ENCODE data around the gene MVP. TPM values are rescaled to one million over a fixed set of nuclear protein-coding genes. Genes with fewer than 3 reads are reported as not detected.
"Not testable (repeated sequence)": the region's sequence is repeated elsewhere in the genome, so short reads cannot be mapped to it uniquely, and the experiment has no call there.

MVP gene
- total and polyA plus RNA-seq, 9 donors = 14.5 to 30.0 (median 19.6) TPM

DNA sequence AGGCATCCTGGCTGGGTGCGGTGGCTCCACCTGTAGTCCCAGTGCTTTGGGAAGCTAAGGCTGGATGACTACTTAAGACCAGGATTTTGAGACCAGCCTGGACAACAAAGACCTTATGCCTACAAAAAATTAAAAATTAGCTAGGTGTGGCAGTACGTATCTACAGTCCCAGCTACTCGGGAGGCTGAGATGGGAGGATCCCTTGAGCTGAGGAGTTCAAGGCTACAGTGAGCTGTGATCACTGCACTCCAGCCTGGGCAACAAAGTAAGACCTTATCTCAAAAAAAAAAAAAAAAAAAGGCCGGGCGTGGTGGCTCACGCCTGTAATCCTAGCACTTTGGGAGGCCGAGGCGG, 6.1 kb downstream of the MVP start:
- H3K4me3 ChIP-seq (ENCODE audit: low read length) = no peak overlapping the region
- DNase-seq = no peak
- peaks cover 5% of the 10 kb centered on the region for H3K36me3 ChIP-seq (ENCODE audit: control insufficient read depth, insufficient read depth, low read length)
- 74% methylated on average over 3 of the region's 8 CpGs for WGBS (ENCODE audit: insufficient coverage)
- H3K27me3 ChIP-seq (ENCODE audit: control insufficient read depth, insufficient read depth, low read length) = no peaks in the 10 kb centered on the region
- no peaks in the 10 kb centered on the region for H3K9me3 ChIP-seq (replicated peaks; ENCODE audit: control insufficient read depth, low read depth, low read length)
- H3K4me1 ChIP-seq (ENCODE audit: control insufficient read depth, insufficient read depth, low read length) = peaks cover 36% of the 10 kb centered on the region
- H3K27ac ChIP-seq (ENCODE audit: low read length) = no peak overlapping the region

DNA sequence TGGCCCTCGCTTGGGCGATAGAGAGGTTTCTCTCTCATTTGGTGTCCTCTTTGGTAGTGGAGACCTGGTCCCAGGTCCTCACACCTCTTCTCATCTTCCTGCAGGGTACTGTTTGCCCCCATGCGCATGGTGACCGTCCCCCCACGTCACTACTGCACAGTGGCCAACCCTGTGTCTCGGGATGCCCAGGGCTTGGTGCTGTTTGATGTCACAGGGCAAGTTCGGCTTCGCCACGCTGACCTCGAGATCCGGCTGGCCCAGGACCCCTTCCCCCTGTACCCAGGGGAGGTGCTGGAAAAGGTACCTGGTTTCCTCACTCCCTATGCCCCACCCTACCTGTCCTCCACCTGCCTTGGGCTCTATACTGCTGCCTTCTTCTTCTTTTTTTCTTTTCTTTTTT, 10.5 kb downstream of the MVP start:
- no peak for DNase-seq
- H3K27me3 ChIP-seq (ENCODE audit: control insufficient read depth, insufficient read depth, low read length) = no peaks in the 10 kb centered on the region
- 86% methylated on average over 9 of the region's 11 CpGs for WGBS (ENCODE audit: insufficient coverage)
- H3K4me1 ChIP-seq (ENCODE audit: control insufficient read depth, insufficient read depth, low read length) = peaks cover 6% of the 10 kb centered on the region
- no peak overlapping the region for H3K27ac ChIP-seq (ENCODE audit: low read length)
- peaks cover 14% of the 10 kb centered on the region for H3K36me3 ChIP-seq (ENCODE audit: control insufficient read depth, insufficient read depth, low read length)
- H3K9me3 ChIP-seq (replicated peaks; ENCODE audit: control insufficient read depth, low read depth, low read length) = no peaks in the 10 kb centered on the region
- H3K4me3 ChIP-seq (ENCODE audit: low read length) = no peak overlapping the region

DNA sequence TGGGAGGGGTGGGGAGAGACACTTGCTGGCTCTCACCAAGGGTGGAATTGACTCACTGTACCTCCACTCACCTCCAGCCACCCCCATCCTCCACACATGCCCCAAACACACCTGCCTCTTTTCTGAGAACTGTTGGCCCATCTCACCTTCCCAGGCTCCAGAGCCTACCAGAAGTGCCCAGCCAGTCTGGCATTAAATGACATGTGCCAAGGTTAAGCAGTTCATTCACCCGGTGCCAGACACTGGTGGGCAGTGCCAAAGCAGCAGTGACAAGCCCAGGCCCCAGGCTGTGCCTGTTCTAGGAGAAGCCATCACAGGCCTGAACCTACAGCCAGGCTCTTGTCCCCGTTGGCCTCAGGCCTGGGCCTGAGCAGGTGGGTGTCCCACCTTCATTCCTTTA, 11.2 kb downstream of the MVP start:
- WGBS (ENCODE audit: insufficient coverage) = 63% methylated on average over 1 of the region's 2 CpGs
- Histone ChIP-seq H3K36me3 (ENCODE audit: control insufficient read depth, insufficient read depth, low read length) (peaks cover 15% of the 10 kb centered on the region), H3K27me3 (ENCODE audit: control insufficient read depth, insufficient read depth, low read length) (no peaks in the 10 kb centered on the region), H3K4me1 (ENCODE audit: control insufficient read depth, insufficient read depth, low read length) (no peaks in the 10 kb centered on the region), H3K27ac (ENCODE audit: low read length) (no peak overlapping the region), H3K4me3 (ENCODE audit: low read length) (no peak overlapping the region), H3K9me3 (replicated peaks; ENCODE audit: control insufficient read depth, low read depth, low read length) (no peaks in the 10 kb centered on the region)
- DNase-seq = no peak

DNA sequence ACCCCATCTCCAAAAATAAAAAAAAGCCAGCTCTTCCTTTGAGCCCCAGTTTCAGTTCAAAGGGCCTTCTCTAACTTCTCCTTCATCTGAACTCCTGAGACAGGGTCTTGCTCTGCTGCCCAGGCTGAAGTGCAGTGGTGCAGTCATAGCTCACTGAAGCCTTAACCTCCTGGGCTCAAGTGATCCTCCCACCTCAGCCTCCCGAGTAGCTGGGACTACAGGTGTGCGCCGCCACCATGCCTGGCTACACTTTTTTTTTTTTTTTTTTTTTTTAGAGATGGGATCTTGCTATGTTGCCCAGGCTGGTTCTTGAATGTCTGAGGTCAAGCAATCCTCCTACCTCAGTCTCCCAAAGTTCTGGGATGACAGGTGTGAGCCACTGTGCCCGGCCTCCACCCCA, 13.0 kb downstream of the MVP start:
- DNase-seq; H3K4me3 ChIP-seq (ENCODE audit: low read length); H3K4me1 ChIP-seq (ENCODE audit: control insufficient read depth, insufficient read depth, low read length); H3K27me3 ChIP-seq (ENCODE audit: control insufficient read depth, insufficient read depth, low read length); H3K9me3 ChIP-seq (replicated peaks; ENCODE audit: control insufficient read depth, low read depth, low read length); H3K27ac ChIP-seq (ENCODE audit: low read length): not testable (repeated sequence)
- H3K36me3 ChIP-seq (ENCODE audit: control insufficient read depth, insufficient read depth, low read length) = peaks cover 21% of the 10 kb centered on the region
- no CpG with 5 or more reads among the region's 4 CpGs for WGBS (ENCODE audit: insufficient coverage)

DNA sequence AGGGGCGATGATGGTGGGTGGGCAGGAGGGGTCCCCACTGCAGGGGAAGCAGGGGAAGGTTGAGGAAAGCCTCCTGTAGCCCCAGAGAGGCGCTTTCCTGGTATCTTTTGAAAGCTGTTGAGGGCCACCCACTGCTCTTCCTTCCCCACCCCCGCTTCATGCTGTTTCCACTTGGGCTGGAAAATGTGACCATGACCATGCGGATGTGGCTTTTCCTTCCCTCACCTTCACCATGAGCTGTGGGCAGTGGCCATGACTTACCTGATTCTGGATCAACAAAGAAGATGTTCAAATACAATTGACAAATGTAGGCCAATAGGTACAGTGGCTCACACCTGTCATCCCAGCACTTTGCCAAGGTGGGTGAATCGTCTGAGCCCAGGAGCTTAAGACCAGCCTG, 13.8 kb downstream of the MVP start:
- Histone ChIP-seq H3K27me3 (ENCODE audit: control insufficient read depth, insufficient read depth, low read length) (no peaks in the 10 kb centered on the region), H3K4me3 (ENCODE audit: low read length) (no peak overlapping the region), H3K4me1 (ENCODE audit: control insufficient read depth, insufficient read depth, low read length) (no peaks in the 10 kb centered on the region), H3K9me3 (replicated peaks; ENCODE audit: control insufficient read depth, low read depth, low read length) (no peaks in the 10 kb centered on the region), H3K27ac (ENCODE audit: low read length) (no peak overlapping the region), H3K36me3 (ENCODE audit: control insufficient read depth, insufficient read depth, low read length) (peaks cover 21% of the 10 kb centered on the region)
- WGBS (ENCODE audit: insufficient coverage) = 75% methylated on average over 5 of the region's 5 CpGs
- DNase-seq = no peak

DNA sequence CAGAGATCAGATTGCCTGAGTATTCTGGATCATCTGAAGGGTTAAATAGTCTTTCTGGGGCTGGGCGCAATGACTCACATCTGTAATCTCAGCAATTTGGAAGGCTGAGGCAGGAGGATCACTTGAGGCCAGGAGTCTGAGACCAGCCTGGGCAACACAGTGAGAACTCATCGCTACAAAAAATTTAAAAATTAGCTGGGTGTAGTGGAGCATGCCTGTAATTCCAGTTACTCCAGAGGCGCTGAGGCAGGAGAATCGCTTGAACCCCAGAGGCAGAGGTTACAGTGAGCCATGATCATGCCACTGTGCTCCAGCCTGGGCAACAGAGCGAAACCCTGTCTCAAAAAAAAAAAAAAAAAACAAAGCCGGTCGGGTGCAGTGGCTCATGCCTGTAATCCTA, 15.7 kb downstream of the MVP start:
- Histone ChIP-seq H3K36me3 (ENCODE audit: control insufficient read depth, insufficient read depth, low read length) (peaks cover 21% of the 10 kb centered on the region), H3K27ac (ENCODE audit: low read length) (no peak overlapping the region), H3K4me1 (ENCODE audit: control insufficient read depth, insufficient read depth, low read length) (no peaks in the 10 kb centered on the region), H3K4me3 (ENCODE audit: low read length) (no peak overlapping the region), H3K27me3 (ENCODE audit: control insufficient read depth, insufficient read depth, low read length) (no peaks in the 10 kb centered on the region), H3K9me3 (replicated peaks; ENCODE audit: control insufficient read depth, low read depth, low read length) (no peaks in the 10 kb centered on the region)
- 68% methylated on average over 3 of the region's 7 CpGs for WGBS (ENCODE audit: insufficient coverage)
- no peak for DNase-seq

DNA sequence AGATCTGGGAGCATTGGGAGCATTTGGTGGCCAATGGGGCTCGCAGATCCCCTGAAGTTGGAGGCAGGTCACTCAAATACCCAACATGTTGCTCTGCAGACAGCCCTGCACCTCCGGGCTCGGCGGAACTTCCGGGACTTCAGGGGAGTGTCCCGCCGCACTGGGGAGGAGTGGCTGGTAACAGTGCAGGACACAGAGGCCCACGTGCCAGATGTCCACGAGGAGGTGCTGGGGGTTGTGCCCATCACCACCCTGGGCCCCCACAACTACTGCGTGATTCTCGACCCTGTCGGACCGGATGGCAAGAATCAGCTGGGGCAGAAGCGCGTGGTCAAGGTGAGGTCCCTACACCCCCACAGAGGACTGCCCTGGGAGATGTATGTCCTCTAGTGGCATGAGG, 16.4 kb downstream of the MVP start:
- no peaks in the 10 kb centered on the region for H3K9me3 ChIP-seq (replicated peaks; ENCODE audit: control insufficient read depth, low read depth, low read length)
- H3K4me1 ChIP-seq (ENCODE audit: control insufficient read depth, insufficient read depth, low read length) = no peaks in the 10 kb centered on the region
- DNase-seq = no peak
- H3K27ac ChIP-seq (ENCODE audit: low read length) = no peak overlapping the region
- H3K27me3 ChIP-seq (ENCODE audit: control insufficient read depth, insufficient read depth, low read length) = no peaks in the 10 kb centered on the region
- 69% methylated on average over 9 of the region's 15 CpGs for WGBS (ENCODE audit: insufficient coverage)
- no peak overlapping the region for H3K4me3 ChIP-seq (ENCODE audit: low read length)
- H3K36me3 ChIP-seq (ENCODE audit: control insufficient read depth, insufficient read depth, low read length) = peaks cover 21% of the 10 kb centered on the region

DNA sequence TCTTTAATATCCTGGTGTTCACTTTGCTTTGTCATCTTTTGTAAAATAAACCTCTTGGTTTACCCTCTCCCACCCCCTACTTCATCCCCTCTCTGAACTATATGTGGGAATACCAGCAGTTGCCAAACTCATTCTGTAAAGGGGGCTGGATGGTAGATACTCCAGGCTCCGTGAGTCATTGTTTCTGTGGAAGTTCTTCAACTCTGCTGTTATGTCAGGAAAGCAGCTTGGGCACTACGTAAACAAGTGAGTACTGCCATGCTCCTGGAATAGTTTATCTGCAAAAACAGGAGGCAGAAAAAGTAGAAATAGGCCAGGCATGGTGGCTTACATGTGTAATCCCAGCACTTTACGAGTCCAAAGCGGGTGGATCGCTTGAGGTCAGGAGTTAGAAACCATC, 17.6 kb downstream of the MVP start:
- DNase-seq = no peak
- whole genome bisulfite sequencing (ENCODE audit: insufficient coverage) = 84% methylated on average over 5 of the region's 5 CpGs
- H3K36me3 ChIP-seq (ENCODE audit: control insufficient read depth, insufficient read depth, low read length) = peaks cover 25% of the 10 kb centered on the region

DNA sequence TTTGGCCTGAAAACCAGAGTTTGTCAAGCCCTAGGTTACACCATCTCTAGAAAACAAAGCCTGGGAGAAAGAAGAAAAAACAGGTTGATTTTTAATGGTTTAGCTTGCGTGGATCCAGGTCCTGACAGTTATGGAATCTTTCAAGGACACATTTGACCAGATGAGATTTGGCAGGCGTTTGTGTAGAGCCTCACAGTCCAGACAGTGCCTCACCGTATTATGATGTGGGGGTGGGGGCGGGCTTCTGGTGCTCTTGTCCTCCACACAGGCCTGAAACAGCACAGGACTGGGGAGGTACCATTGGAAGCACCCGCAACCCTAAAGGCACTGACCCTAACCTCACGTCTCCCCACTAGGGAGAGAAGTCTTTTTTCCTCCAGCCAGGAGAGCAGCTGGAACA, 19.6 kb downstream of the MVP start:
- no peak for DNase-seq
- H3K9me3 ChIP-seq (replicated peaks; ENCODE audit: control insufficient read depth, low read depth, low read length) = no peaks in the 10 kb centered on the region
- H3K36me3 ChIP-seq (ENCODE audit: control insufficient read depth, insufficient read depth, low read length) = peaks cover 23% of the 10 kb centered on the region
- no peak overlapping the region for H3K27ac ChIP-seq (ENCODE audit: low read length)
- WGBS (ENCODE audit: insufficient coverage) = 0% methylated on average over 1 of the region's 6 CpGs
- no peak overlapping the region for H3K4me3 ChIP-seq (ENCODE audit: low read length)
- H3K4me1 ChIP-seq (ENCODE audit: control insufficient read depth, insufficient read depth, low read length) = no peaks in the 10 kb centered on the region
- H3K27me3 ChIP-seq (ENCODE audit: control insufficient read depth, insufficient read depth, low read length) = no peaks in the 10 kb centered on the region

More for the DNA sequence above, 17.6 kb downstream of the MVP start:
- H3K27me3 ChIP-seq (ENCODE audit: control insufficient read depth, insufficient read depth, low read length) = no peaks in the 10 kb centered on the region
- no peak overlapping the region for H3K27ac ChIP-seq (ENCODE audit: low read length)
- H3K4me1 ChIP-seq (ENCODE audit: control insufficient read depth, insufficient read depth, low read length) = no peaks in the 10 kb centered on the region
- no peak overlapping the region for H3K4me3 ChIP-seq (ENCODE audit: low read length)
- H3K9me3 ChIP-seq (replicated peaks; ENCODE audit: control insufficient read depth, low read depth, low read length) = no peaks in the 10 kb centered on the region

DNA sequence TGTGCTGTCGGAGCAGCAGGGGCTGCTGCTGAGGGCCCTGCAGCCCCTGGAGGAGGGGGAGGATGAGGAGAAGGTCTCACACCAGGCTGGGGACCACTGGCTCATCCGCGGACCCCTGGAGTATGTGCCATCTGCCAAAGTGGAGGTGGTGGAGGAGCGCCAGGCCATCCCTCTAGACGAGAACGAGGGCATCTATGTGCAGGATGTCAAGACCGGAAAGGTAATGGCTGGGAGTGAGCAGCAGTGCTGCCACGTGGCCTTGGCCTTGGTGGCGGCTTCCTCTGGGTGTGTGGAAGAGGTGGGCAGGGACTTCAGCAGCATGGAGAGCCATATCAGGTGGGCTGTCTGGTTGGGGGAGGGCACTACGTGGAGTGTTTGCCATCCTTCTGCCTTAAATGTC, 20.0 kb downstream of the MVP start:
- Histone ChIP-seq H3K9me3 (replicated peaks; ENCODE audit: control insufficient read depth, low read depth, low read length) (no peaks in the 10 kb centered on the region), H3K27me3 (ENCODE audit: control insufficient read depth, insufficient read depth, low read length) (no peaks in the 10 kb centered on the region), H3K4me3 (ENCODE audit: low read length) (no peak overlapping the region), H3K27ac (ENCODE audit: low read length) (no peak overlapping the region), H3K36me3 (ENCODE audit: control insufficient read depth, insufficient read depth, low read length) (peaks cover 21% of the 10 kb centered on the region), H3K4me1 (ENCODE audit: control insufficient read depth, insufficient read depth, low read length) (no peaks in the 10 kb centered on the region)
- DNase-seq = no peak
- 82% methylated on average over 9 of the region's 10 CpGs for WGBS (ENCODE audit: insufficient coverage)

DNA sequence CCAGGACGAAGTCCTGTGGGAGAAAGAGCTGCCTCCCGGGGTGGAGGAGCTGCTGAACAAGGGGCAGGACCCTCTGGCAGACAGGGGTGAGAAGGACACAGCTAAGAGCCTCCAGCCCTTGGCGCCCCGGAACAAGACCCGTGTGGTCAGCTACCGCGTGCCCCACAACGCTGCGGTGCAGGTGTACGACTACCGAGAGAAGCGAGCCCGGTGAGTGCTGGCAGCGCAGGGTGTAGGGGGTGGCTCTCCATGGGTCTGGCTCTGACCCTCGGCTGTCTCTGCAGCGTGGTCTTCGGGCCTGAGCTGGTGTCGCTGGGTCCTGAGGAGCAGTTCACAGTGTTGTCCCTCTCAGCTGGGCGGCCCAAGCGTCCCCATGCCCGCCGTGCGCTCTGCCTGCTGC, 21.4 kb downstream of the MVP start:
- DNase-seq = no peak
- no peak overlapping the region for H3K27ac ChIP-seq (ENCODE audit: low read length)
- peaks cover 27% of the 10 kb centered on the region for H3K36me3 ChIP-seq (ENCODE audit: control insufficient read depth, insufficient read depth, low read length)
- H3K4me1 ChIP-seq (ENCODE audit: control insufficient read depth, insufficient read depth, low read length) = no peaks in the 10 kb centered on the region
- no peaks in the 10 kb centered on the region for H3K27me3 ChIP-seq (ENCODE audit: control insufficient read depth, insufficient read depth, low read length)
- no peaks in the 10 kb centered on the region for H3K9me3 ChIP-seq (replicated peaks; ENCODE audit: control insufficient read depth, low read depth, low read length)
- 87% methylated on average over 23 of the region's 23 CpGs for WGBS (ENCODE audit: insufficient coverage)
- no peak overlapping the region for H3K4me3 ChIP-seq (ENCODE audit: low read length)

All from muscle of leg (tissue), 11 donors.